Endothelial cell of umbilical vein (primary cell): ENCODE measurements around the gene MAL. TPM values are rescaled to one million over a fixed set of nuclear protein-coding genes. Genes with fewer than 3 reads are reported as not detected.

Experiments used
- BruUV-seq: library from RNA; stranded (reverse); fragments of 400-500 nt; replicated peaks from 2 replicates; lab custom pipeline; 2021; lab: Mats Ljungman, UMichigan
- CTCF ChIA-PET: fragments of 300-600, 350-600 bp; sonication (Branson Sonifier 250); formaldehyde crosslinking; loops from one replicate; lab custom pipeline; 2021; ENCODE audit warnings: antibody characterized with exemption, inconsistent platforms; lab: Charles Lee
- POLR2A ChIA-PET: fragments of 300-600, 350-600 bp; sonication (Branson Sonifier 250); formaldehyde crosslinking; loops from one replicate; lab custom pipeline; 2021; ENCODE audit warnings: antibody characterized with exemption, inconsistent platforms; lab: Charles Lee
- DNase-seq: peaks from one replicate; pipeline ENCODE4 v3.0.0-alpha.2; 2011; ENCODE audit warnings: low read depth, low spot score
- FAIRE-seq: peaks from 2 replicates; lab custom pipeline; 2011; peaks lifted over from hg19 to GRCh38; lab: Jason Lieb, UNC
- H2AFZ ChIP-seq: 2 replicates; pipeline ENCODE4 v1.6.0; 2012; ENCODE audit warnings: low read depth, low read length, control low read depth, inconsistent platforms
- H3K27ac ChIP-seq: 2 replicates; pipeline ENCODE4 v1.5.1; 2011; ENCODE audit warnings: low read depth, mild to moderate bottlenecking, control low read depth, low read length, moderate library complexity; ENCODE audit not compliant: insufficient read depth
- H3K27me3 ChIP-seq, 2 experiments: 2 replicates each; pipeline versions ENCODE4 v1.6.0 to v1.6.1; 2011; ENCODE audit warnings: low read length in 2 of 2, mixed read lengths in 1 of 2; ENCODE audit not compliant: control insufficient read depth in 2 of 2, insufficient read depth in 2 of 2
- H3K36me3 ChIP-seq, 2 experiments: 2 replicates in 1 of 2; 3 replicates in 1 of 2; pipeline ENCODE4 v1.5.1; 2011; ENCODE audit warnings: low read length in 2 of 2, mild to moderate bottlenecking in 1 of 2, moderate library complexity in 1 of 2; ENCODE audit not compliant: control insufficient read depth in 2 of 2, insufficient read depth in 2 of 2; ENCODE audit errors: extremely low read depth in 1 of 2
- H3K4me1 ChIP-seq: 3 replicates; pipeline ENCODE4 v1.5.1; 2011; ENCODE audit warnings: mild to moderate bottlenecking, low read length; ENCODE audit not compliant: control insufficient read depth, insufficient read depth; ENCODE audit errors: extremely low read depth
- H3K4me2 ChIP-seq: 2 replicates; pipeline ENCODE4 v1.6.1; 2011; ENCODE audit warnings: low read length, control low read depth, mixed read lengths; ENCODE audit not compliant: insufficient read depth
- H3K4me3 ChIP-seq, 3 experiments: fragments of 200-600 bp in 1 of 3; sonication (generic), shearing (Covaris generic) in 1 of 3; replicated peaks in 1 of 3; 2 replicates each; pipeline ENCODE4 v1.5.1; 2011 to 2016; ENCODE audit warnings: control low read depth in 3 of 3, low read length in 3 of 3, mild to moderate bottlenecking in 2 of 3, inconsistent platforms in 1 of 3, low read depth in 1 of 3, moderate library complexity in 1 of 3; ENCODE audit not compliant: insufficient read depth in 1 of 3
- H3K79me2 ChIP-seq: 2 replicates; pipeline ENCODE4 v1.6.0; 2012; ENCODE audit warnings: low read length, inconsistent platforms; ENCODE audit not compliant: control insufficient read depth, insufficient read depth
- H3K9ac ChIP-seq: replicated peaks from 2 replicates; pipeline ENCODE3; 2011; ENCODE audit warnings: low read length, control low read depth; ENCODE audit not compliant: insufficient read depth; ENCODE audit errors: extremely low read depth
- H3K9me1 ChIP-seq: replicated peaks from 3 replicates; pipeline ENCODE4 v1.6.0; 2011; ENCODE audit warnings: mild to moderate bottlenecking, low read length; ENCODE audit not compliant: control insufficient read depth, insufficient read depth; ENCODE audit errors: extremely low read depth
- H3K9me3 ChIP-seq: replicated peaks from 2 replicates; pipeline ENCODE4 v1.5.1; 2012; ENCODE audit warnings: low read length, inconsistent platforms; ENCODE audit not compliant: control insufficient read depth, insufficient read depth
- H4K20me1 ChIP-seq: replicated peaks from 2 replicates; pipeline ENCODE3; 2011; ENCODE audit warnings: mild to moderate bottlenecking, low read length; ENCODE audit not compliant: control insufficient read depth, insufficient read depth; ENCODE audit errors: extremely low read depth
- EZH2 ChIP-seq: IDR thresholded peaks from 2 replicates; pipeline ENCODE4 v1.6.1; 2012; ENCODE audit warnings: borderline replicate concordance, low read depth, mild to moderate bottlenecking, moderate library complexity, low read length, inconsistent platforms; ENCODE audit not compliant: severe bottlenecking
- FOS ChIP-seq: IDR thresholded peaks from 2 replicates; pipeline ENCODE4 v1.6.1; 2011; ENCODE audit warnings: mild to moderate bottlenecking, low read length, moderate library complexity, borderline replicate concordance; ENCODE audit not compliant: insufficient read depth
- GATA2 ChIP-seq: IDR thresholded peaks from 2 replicates; pipeline ENCODE4 v1.7.0; 2011; ENCODE audit warnings: low read depth, mild to moderate bottlenecking, moderate library complexity, mixed read lengths, low read length; ENCODE audit not compliant: insufficient read length, insufficient read depth
- JUN ChIP-seq: IDR thresholded peaks from 2 replicates; pipeline ENCODE4 v1.6.1; 2011; ENCODE audit warnings: borderline replicate concordance, low read depth; ENCODE audit not compliant: insufficient read length, insufficient read depth
- MYC ChIP-seq: IDR thresholded peaks from one replicate; pipeline ENCODE4 v1.6.1; 2011; ENCODE audit warnings: mild to moderate bottlenecking, low read depth, low read length
- POLR2A ChIP-seq: IDR thresholded peaks from 2 replicates; pipeline ENCODE4 v1.6.1; 2012; ENCODE audit warnings: low read depth, mild to moderate bottlenecking, control low read depth, low read length
- POLR2AphosphoS5 ChIP-seq: IDR thresholded peaks from 2 replicates; pipeline ENCODE4 v1.6.1; 2012; ENCODE audit warnings: low read depth, mild to moderate bottlenecking, control low read depth, low read length, moderate library complexity; ENCODE audit not compliant: insufficient read depth
- dilution Hi-C: fragments of 300-500 bp; cut with MboI; formaldehyde crosslinking; loops from one replicate; pipeline ENCODE4 v1.15.0; 2019; ENCODE audit warnings: low sequenced_read_pairs; ENCODE audit not compliant: extremely low pct_ligation_motif_present
- intact Hi-C: fragments of 100-400 bp; cut with micrococcal nuclease; formaldehyde crosslinking; loops from one replicate; pipeline ENCODE4 v1.10.0; 2022
- polyA plus RNA-seq, 4 experiments: library from polyadenylated mRNA; depleted of rRNA in 3 of 4; stranded (reverse) in 3 of 4; unstranded in 1 of 4; fragments of >200 nt; gene quantifications; 2 replicates each; pipeline versions ENCODE4 v1.2.1 to v1.2.3, GENCODE V29; 2011 to 2012; ENCODE audit warnings: missing spikeins in 1 of 4
- total RNA-seq: library from RNA; stranded (reverse); gene quantifications from 2 replicates; pipeline ENCODE4 v1.2.3, GENCODE V29; 2021
- TF ChIP-seq, protein P1 (sequence below): IDR thresholded peaks from 2 replicates; pipeline ENCODE4 v1.6.1; 2011; ENCODE audit not compliant: insufficient read depth, insufficient read length
- TF ChIP-seq, protein P2 (sequence below), 2 donors: IDR thresholded peaks; 1 replicate in 1 of 2; 2 replicates in 1 of 2; pipeline ENCODE4 v1.5.1; 2011; ENCODE audit warnings: low read length in 2 of 2, mild to moderate bottlenecking in 2 of 2, moderate library complexity in 2 of 2, control low read depth in 1 of 2, inconsistent platforms in 1 of 2, low read depth in 1 of 2; ENCODE audit not compliant: insufficient read depth in 1 of 2; ENCODE audit errors: extremely low read depth in 1 of 2

The MAL gene
- total and polyA plus RNA-seq, 2 donors (not counting 3 experiments of a cell fraction or from before 2014, with no cell fraction given) = not detected

DNA sequence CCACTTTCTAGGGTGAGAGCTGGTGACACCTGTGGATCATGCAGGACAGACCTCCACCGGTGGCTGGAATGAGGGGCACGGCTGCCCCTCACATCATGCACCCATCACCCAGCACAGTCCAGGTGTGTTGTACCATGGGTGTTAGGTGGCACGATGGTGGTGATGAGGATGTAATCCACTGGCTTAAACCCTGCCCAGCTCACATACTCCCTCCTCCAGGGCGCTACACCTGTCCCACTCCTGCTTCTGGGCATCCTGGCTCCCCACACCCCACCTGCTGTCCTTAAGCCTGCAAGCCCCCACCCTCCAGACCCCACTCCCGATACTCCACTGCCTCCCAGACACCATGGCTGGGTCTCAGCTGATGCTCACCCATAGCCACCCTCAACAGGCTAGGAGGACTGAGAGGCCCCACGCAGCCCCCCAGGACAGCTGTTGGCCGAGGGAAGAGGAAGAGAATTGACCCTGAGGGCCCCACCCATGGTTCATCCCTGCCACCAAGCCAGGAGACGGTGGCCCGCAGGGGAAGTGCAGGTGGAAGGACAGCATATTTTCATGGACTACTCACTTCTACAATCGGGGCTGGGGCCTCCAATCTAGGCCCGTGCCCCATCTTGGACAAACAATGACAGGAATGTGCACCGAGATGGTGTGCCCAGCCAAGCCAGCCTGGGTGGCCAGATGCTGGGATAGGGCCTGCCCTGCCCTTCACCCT, 34.3 kb downstream of the MAL start:
- Histone ChIP-seq H3K36me3 (no peaks in the 10 kb centered on the region), H2AFZ (no peak overlapping the region), H3K4me2 (no peak overlapping the region), H3K27ac (no peak overlapping the region), H3K27me3 (no peaks in the 10 kb centered on the region), H4K20me1 (no peaks in the 10 kb centered on the region), H3K9me1 (no peaks in the 10 kb centered on the region), H3K4me3 (no peak overlapping the region), H3K9me3 (no peaks in the 10 kb centered on the region), H3K9ac (no peak overlapping the region), H3K79me2 (no peaks in the 10 kb centered on the region), H3K4me1 (no peaks in the 10 kb centered on the region)
- ChIA-PET CTCF (no interaction called here), POLR2A (no interaction called here)
- intact Hi-C loops = no loop called here
- no peak for DNase-seq
- no TSS peak for BruUV-seq
- FAIRE-seq = no peak
- dilution Hi-C loops = no loop called here
- no peak for TF ChIP-seq MYC
- TF ChIP-seq POLR2A = no peak
- TF ChIP-seq, protein P1, sequence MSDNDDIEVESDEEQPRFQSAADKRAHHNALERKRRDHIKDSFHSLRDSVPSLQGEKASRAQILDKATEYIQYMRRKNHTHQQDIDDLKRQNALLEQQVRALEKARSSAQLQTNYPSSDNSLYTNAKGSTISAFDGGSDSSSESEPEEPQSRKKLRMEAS = no peak
- no peak for TF ChIP-seq FOS
- no peak for TF ChIP-seq EZH2
- TF ChIP-seq JUN = no peak
- TF ChIP-seq, protein P2, sequence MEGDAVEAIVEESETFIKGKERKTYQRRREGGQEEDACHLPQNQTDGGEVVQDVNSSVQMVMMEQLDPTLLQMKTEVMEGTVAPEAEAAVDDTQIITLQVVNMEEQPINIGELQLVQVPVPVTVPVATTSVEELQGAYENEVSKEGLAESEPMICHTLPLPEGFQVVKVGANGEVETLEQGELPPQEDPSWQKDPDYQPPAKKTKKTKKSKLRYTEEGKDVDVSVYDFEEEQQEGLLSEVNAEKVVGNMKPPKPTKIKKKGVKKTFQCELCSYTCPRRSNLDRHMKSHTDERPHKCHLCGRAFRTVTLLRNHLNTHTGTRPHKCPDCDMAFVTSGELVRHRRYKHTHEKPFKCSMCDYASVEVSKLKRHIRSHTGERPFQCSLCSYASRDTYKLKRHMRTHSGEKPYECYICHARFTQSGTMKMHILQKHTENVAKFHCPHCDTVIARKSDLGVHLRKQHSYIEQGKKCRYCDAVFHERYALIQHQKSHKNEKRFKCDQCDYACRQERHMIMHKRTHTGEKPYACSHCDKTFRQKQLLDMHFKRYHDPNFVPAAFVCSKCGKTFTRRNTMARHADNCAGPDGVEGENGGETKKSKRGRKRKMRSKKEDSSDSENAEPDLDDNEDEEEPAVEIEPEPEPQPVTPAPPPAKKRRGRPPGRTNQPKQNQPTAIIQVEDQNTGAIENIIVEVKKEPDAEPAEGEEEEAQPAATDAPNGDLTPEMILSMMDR (IDR thresholded peaks at IDR 0.05; ENCODE audit: extremely low read depth in 1 of 2, insufficient read depth in 1 of 2, low read depth in 1 of 2, low read length in 2 of 2) = no peak
- no peak for TF ChIP-seq GATA2
- TF ChIP-seq POLR2AphosphoS5 = no peak
